H9 (cell line): ENCODE measurements around the gene COX5B. TPM values are rescaled to one million over a fixed set of nuclear protein-coding genes. Genes with fewer than 3 reads are reported as not detected.

Source experiments
- DNase-seq: peaks from one replicate; pipeline ENCODE4 v3.0.0-alpha.2; 2017
- H2AFZ ChIP-seq: one replicate; pipeline ENCODE4 v1.6.1; 2013; ENCODE audit warnings: mild to moderate bottlenecking, low read length, control low read depth, moderate library complexity
- H2AK5ac ChIP-seq: 2 replicates; pipeline ENCODE4 v1.6.1; 2013; ENCODE audit warnings: low read length, control low read depth, mixed read lengths; ENCODE audit not compliant: insufficient read length
- H2BK120ac ChIP-seq: one replicate; pipeline ENCODE4 v1.6.1; 2013; ENCODE audit warnings: low read depth, mild to moderate bottlenecking, low read length, control low read depth, inconsistent platforms; ENCODE audit not compliant: poor library complexity, severe bottlenecking
- H2BK12ac ChIP-seq: 2 replicates; pipeline ENCODE4 v1.6.1; 2013; ENCODE audit warnings: low read length, control low read depth, mixed read lengths, low read depth; ENCODE audit not compliant: insufficient read length
- H2BK15ac ChIP-seq: 2 replicates; pipeline ENCODE4 v1.6.1; 2013; ENCODE audit warnings: low read depth, low read length, control low read depth
- H2BK20ac ChIP-seq: one replicate; pipeline ENCODE4 v1.6.1; 2013; ENCODE audit warnings: low read depth, mild to moderate bottlenecking, low read length, control low read depth, inconsistent platforms; ENCODE audit not compliant: poor library complexity, severe bottlenecking
- H2BK5ac ChIP-seq: 2 replicates; pipeline ENCODE4 v1.6.1; 2013; ENCODE audit warnings: low read length, control low read depth, mixed read lengths; ENCODE audit not compliant: insufficient read length
- H3K14ac ChIP-seq: 2 replicates; pipeline ENCODE4 v1.6.1; 2013; ENCODE audit warnings: low read length, control low read depth; ENCODE audit not compliant: insufficient read depth
- H3K18ac ChIP-seq: 2 replicates; pipeline ENCODE4 v1.6.1; 2013; ENCODE audit warnings: low read depth, mild to moderate bottlenecking, mixed read lengths, low read length, control low read depth; ENCODE audit not compliant: insufficient read length
- H3K23ac ChIP-seq: 2 replicates; pipeline ENCODE4 v1.6.1; 2013; ENCODE audit warnings: low read length, control low read depth, mixed read lengths, low read depth; ENCODE audit not compliant: insufficient read length
- H3K23me2 ChIP-seq: 2 replicates; pipeline ENCODE4 v1.6.1; 2013; ENCODE audit warnings: low read depth, mild to moderate bottlenecking, mixed read lengths, low read length, control low read depth; ENCODE audit not compliant: insufficient read length, poor library complexity, severe bottlenecking
- H3K27ac ChIP-seq: 2 replicates; pipeline ENCODE4 v1.5.1; 2013; ENCODE audit warnings: low read length, control low read depth, mixed read lengths, low read depth; ENCODE audit not compliant: insufficient read length
- H3K27me3 ChIP-seq: 2 replicates; pipeline ENCODE4 v1.6.1; 2013; ENCODE audit warnings: low read length, control low read depth, inconsistent platforms; ENCODE audit not compliant: insufficient read depth
- H3K4ac ChIP-seq: 2 replicates; pipeline ENCODE4 v1.6.1; 2013; ENCODE audit warnings: low read depth, mild to moderate bottlenecking, control low read depth, inconsistent platforms, low read length, moderate library complexity
- H3K4me1 ChIP-seq: 2 replicates; pipeline ENCODE4 v1.6.1; 2013; ENCODE audit warnings: low read length, control low read depth, inconsistent platforms; ENCODE audit not compliant: insufficient read depth
- H3K4me2 ChIP-seq: 2 replicates; pipeline ENCODE4 v1.6.1; 2013; ENCODE audit warnings: low read length, control low read depth, mixed read lengths; ENCODE audit not compliant: insufficient read length, insufficient read depth
- H3K56ac ChIP-seq: 2 replicates; pipeline ENCODE4 v1.6.1; 2013; ENCODE audit warnings: low read depth, mild to moderate bottlenecking, mixed read lengths, low read length, control low read depth; ENCODE audit not compliant: insufficient read length
- H3K79me1 ChIP-seq: 2 replicates; pipeline ENCODE4 v1.6.1; 2013; ENCODE audit warnings: low read depth, mild to moderate bottlenecking, moderate library complexity, low read length, control low read depth, inconsistent platforms; ENCODE audit not compliant: insufficient read depth, poor library complexity, severe bottlenecking
- H3K79me2 ChIP-seq: 2 replicates; pipeline ENCODE4 v1.6.1; 2013; ENCODE audit warnings: low read length, control low read depth, inconsistent platforms; ENCODE audit not compliant: insufficient read depth
- H3K9ac ChIP-seq: 2 replicates; pipeline ENCODE4 v1.6.1; 2013; ENCODE audit warnings: low read length, control low read depth, mixed read lengths; ENCODE audit not compliant: insufficient read length; ENCODE audit errors: extremely low read depth
- H3K9me3 ChIP-seq: one replicate; pipeline ENCODE4 v1.6.1; 2013; ENCODE audit warnings: low read depth, low read length, inconsistent platforms; ENCODE audit not compliant: control insufficient read depth
- H3T11ph ChIP-seq: one replicate; pipeline ENCODE4 v1.6.1; 2013; ENCODE audit warnings: mild to moderate bottlenecking, low read length, control low read depth, inconsistent platforms
- H4K20me1 ChIP-seq: one replicate; pipeline ENCODE4 v1.6.1; 2013; ENCODE audit not compliant: control insufficient read depth, insufficient read length, insufficient read depth
- H4K5ac ChIP-seq: 2 replicates; pipeline ENCODE4 v1.6.1; 2013; ENCODE audit warnings: low read depth, mild to moderate bottlenecking, mixed read lengths, low read length, control low read depth; ENCODE audit not compliant: insufficient read length
- H4K8ac ChIP-seq: replicated peaks from 2 replicates; pipeline ENCODE4 v1.6.1; 2013; ENCODE audit warnings: low read length, control low read depth, mixed read lengths, low read depth; ENCODE audit not compliant: insufficient read length
- H4K91ac ChIP-seq: 2 replicates; pipeline ENCODE4 v1.6.1; 2013; ENCODE audit warnings: low read depth, mild to moderate bottlenecking, moderate library complexity, mixed read lengths, low read length, control low read depth; ENCODE audit not compliant: insufficient read length
- H3K27ac Mint-ChIP-seq, 3 experiments: 2 replicates in 2 of 3; 3 replicates in 1 of 3; pipeline ENCODE4 v1.8.0; 2020 to 2021; ENCODE audit warnings: mixed read lengths in 3 of 3, mild to moderate bottlenecking in 1 of 3, moderate library complexity in 1 of 3
- H3K27me3 Mint-ChIP-seq: 2 replicates; pipeline ENCODE4 v1.8.0; 2021; ENCODE audit warnings: low read depth, mild to moderate bottlenecking, moderate library complexity, mixed read lengths
- H3K36me3 Mint-ChIP-seq, 3 experiments: 2 replicates in 2 of 3; 3 replicates in 1 of 3; pipeline ENCODE4 v1.8.0; 2020 to 2021; ENCODE audit warnings: low read depth in 3 of 3, mixed read lengths in 3 of 3; ENCODE audit not compliant: insufficient read depth in 1 of 3
- H3K4me1 Mint-ChIP-seq, 2 experiments: 2 replicates each; pipeline ENCODE4 v1.8.0; 2020; ENCODE audit warnings: mixed read lengths in 2 of 2
- H3K4me3 Mint-ChIP-seq, 2 experiments: 2 replicates in 1 of 2; 3 replicates in 1 of 2; pipeline ENCODE4 v1.8.0; 2020 to 2021; ENCODE audit warnings: mild to moderate bottlenecking in 2 of 2, mixed read lengths in 2 of 2, moderate library complexity in 1 of 2
- H3K9me3 Mint-ChIP-seq, 2 experiments: 2 replicates in 1 of 2; 3 replicates in 1 of 2; pipeline ENCODE4 v1.8.0; 2020; ENCODE audit warnings: mild to moderate bottlenecking in 2 of 2, mixed read lengths in 2 of 2, moderate library complexity in 1 of 2
- CTCF ChIP-seq: fragments of 200-600 bp; sonication (generic); conservative IDR thresholded peaks from 3 replicates; pipeline ENCODE4 v1.8.0; 2021; ENCODE audit warnings: antibody characterized with exemption, mild to moderate bottlenecking
- WGBS: extraction: QIAGEN DNeasy Blood & Tissue Kit; methylation state at CpG from one replicate; pipeline ENCODE4 v1.1.7; 2013; ENCODE audit warnings: missing lambda C conversion rate, low lambda C conversion rate, mixed read lengths; ENCODE audit not compliant: insufficient read length; ENCODE audit errors: extremely low coverage; 5-methylcytosine and 5-hydroxymethylcytosine counted together
- total RNA-seq: library from RNA; stranded (reverse); gene quantifications from 2 replicates; pipeline ENCODE4 v1.2.1, GENCODE V29; 2021

COX5B gene
- total RNA-seq, 1 experiment from 2014 or later, result 237 TPM

GRCh38 chr2:97662895-97663625 is 17.2 kb downstream of the COX5B start:
- H3K4me3 Mint-ChIP-seq, result peak overlapping the region; percentile 90 to 92
- Histone ChIP-seq H4K5ac (no peak overlapping the region), H4K8ac (no peak overlapping the region), H3K4me1 (no peaks in the 10 kb centered on the region; the same call in 1 of the 2 replicates), H4K20me1 (no peaks in the 10 kb centered on the region), H3K23me2 (peaks cover 12% of the 10 kb centered on the region), H3K79me1 (peaks cover 4% of the 10 kb centered on the region), H2BK12ac (no peak overlapping the region), H3K56ac (no peak overlapping the region), H3K9ac (peak overlapping the region; percentile 66), H3K27me3 (no peaks in the 10 kb centered on the region), H2AFZ (no peak overlapping the region), H2BK120ac (no peak overlapping the region), H3K18ac (peak overlapping the region; percentile 5), H3T11ph (no peak overlapping the region), H3K14ac (peak overlapping the region; percentile 77; the same call in 1 of the 2 replicates), H2AK5ac (no peak overlapping the region), H2BK15ac (no peak overlapping the region), H3K79me2 (peaks cover 4% of the 10 kb centered on the region; the same call in 1 of the 2 replicates), H3K9me3 (no peaks in the 10 kb centered on the region), H2BK5ac (no peak overlapping the region), H3K4me2 (peak overlapping the region; percentile 99), H2BK20ac (no peak overlapping the region), H3K23ac (no peak overlapping the region), H3K4ac (no peak overlapping the region), H3K27ac (no peak overlapping the region), H4K91ac (no peak overlapping the region)
- H3K36me3 Mint-ChIP-seq, result peaks cover 11 to 21% (median 13%) of the 10 kb centered on the region in 3 experiments
- peak; percentile 76 for DNase-seq
- H3K9me3 Mint-ChIP-seq, result no peaks in the 10 kb centered on the region; a peak in 1 of 5 replicates
- H3K27me3 Mint-ChIP-seq, result no peaks in the 10 kb centered on the region
- H3K27ac Mint-ChIP-seq, result peak overlapping the region; percentile 91 to 98 (median 97)
- WGBS, result no CpG with 5 or more reads among the region's 24 CpGs
- peaks cover 18 to 19% of the 10 kb centered on the region in 2 experiments for H3K4me1 Mint-ChIP-seq
- no peak for TF ChIP-seq CTCF
